T follicular helper cell (primary cell): ENCODE data around the gene TNIP3.
"Not testable (repeated sequence)": the region's sequence is repeated elsewhere in the genome, so short reads cannot be mapped to it uniquely, and the experiment has no call there.

ENCODE experiments used
- DNase-seq: peaks from one replicate; pipeline ENCODE4 v3.0.0-alpha.2; 2020; ENCODE audit warnings: low read depth

The TNIP3 gene

GRCh38 chr4:121177246-121178137 is 13.4 kb upstream of the TNIP3 start:
- no peak for DNase-seq

DNA sequence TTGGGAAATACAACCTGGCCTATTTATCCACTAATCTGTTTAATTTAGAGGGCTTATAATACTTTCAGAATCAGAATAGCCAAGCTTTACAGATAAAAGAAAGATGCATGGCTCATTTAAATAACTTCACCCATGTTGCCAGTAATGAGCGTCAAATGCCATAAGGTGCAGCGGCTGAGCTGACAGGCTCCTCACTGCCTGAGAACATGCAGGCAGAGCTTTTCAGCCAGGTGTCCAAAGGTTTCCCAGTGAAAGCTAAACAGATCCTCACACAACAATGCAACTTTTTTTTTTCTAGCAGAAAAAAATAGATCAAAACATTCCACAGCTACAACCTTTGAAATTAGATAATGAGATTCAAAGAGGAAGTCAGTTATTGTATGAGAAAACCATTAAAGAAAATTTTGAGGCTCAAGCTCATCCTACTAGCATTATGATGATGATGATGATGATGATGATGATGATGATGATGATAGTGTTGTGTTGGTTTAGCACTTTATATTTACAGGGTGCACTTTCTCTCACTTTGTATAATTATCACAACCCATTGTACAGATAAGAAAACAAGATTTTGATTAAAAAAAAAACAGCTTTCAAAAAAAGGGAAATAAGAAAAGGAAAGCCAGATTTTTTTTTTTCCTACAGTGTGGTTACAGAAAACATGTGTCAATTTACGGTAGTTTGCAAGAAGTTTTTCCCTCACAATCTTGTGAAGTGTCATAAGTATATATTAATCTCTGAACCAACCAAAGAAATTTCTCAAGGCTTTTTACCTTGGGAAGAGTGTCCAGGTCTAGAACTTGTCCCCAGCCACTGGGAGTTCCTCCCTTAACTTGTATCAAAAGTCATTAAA is 12.2 kb upstream of the TNIP3 start:
- DNase-seq, result no peak

DNA sequence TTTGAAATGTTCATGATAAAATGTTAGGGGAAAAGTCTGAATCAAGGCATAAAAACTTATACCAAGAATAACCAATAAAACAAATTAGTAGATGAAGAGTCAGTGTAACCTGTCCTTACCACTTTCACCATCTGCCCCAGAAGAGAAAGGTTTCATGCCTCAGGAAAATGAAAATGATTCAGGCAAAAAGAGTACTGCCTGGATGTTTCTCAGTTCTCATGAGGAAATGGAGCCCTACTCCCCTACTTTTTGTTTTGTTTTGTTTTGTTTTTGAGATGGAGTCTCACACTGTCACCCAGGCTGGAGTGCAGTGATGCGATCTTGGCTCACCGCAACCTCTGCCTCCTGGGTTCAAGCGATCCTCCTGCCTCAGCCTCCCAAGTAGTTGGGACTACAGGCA is 7.4 kb upstream of the TNIP3 start:
- DNase-seq, result not testable (repeated sequence)

- DNase-seq, result no peak
Measured at GRCh38 chr4:121168446-121169281, 4.5 kb upstream of the TNIP3 start.

- no peak for DNase-seq
Measured at GRCh38 chr4:121166976-121167375, 2.9 kb upstream of the TNIP3 start.

- DNase-seq, result no peak
Measured at GRCh38 chr4:121165206-121165605, 1.1 kb upstream of the TNIP3 start.

- DNase-seq, result no peak
Measured at GRCh38 chr4:121156822-121157769, 7.0 kb downstream of the TNIP3 start.

GRCh38 chr4:121155893-121156292 is 8.2 kb downstream of the TNIP3 start:
- no peak for DNase-seq

- DNase-seq, result no peak
Measured at GRCh38 chr4:121154103-121154515, 10.0 kb downstream of the TNIP3 start.

DNA sequence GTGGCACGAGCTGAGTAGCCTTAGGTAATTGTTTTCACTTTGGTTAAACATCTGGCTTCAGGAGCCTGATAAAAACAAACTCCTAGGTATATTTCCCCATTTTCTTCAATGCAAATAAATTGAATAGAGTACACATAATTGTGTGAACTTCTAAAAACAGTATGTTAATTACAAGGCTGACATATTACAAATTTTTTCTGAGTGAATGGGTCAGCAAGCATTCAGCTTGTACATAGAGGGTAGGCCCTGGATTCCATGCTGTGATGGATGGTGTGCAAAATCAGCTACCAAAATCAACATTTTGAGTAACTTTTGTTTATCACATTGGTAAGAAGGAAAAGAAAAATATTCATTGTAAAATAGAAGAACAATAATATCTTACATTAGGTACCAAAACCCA is 12.2 kb downstream of the TNIP3 start:
- DNase-seq, result no peak

GRCh38 chr4:121150486-121150885 is 13.6 kb downstream of the TNIP3 start:
- no peak for DNase-seq

- DNase-seq, result no peak
Measured at GRCh38 chr4:121150003-121150402, 14.1 kb downstream of the TNIP3 start.

DNA sequence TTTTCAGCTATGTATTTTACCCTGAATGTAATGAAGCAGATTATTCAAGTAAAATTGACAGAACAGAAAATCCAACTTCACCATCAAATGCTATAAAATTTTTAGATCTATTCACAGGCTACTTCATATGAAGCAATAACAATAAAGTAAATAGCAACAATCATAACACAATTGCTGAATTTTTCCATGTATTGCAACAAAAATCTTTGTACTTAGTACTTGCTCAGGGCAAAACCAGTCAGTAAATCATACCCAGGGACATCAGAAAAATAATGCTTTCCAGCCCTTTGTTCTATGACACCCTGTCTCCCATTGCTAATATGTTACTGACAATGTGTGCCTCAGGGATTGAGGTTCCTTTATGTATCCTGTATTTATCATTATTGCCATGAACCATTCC is 15.5 kb downstream of the TNIP3 start:
- DNase-seq, result no peak

DNA sequence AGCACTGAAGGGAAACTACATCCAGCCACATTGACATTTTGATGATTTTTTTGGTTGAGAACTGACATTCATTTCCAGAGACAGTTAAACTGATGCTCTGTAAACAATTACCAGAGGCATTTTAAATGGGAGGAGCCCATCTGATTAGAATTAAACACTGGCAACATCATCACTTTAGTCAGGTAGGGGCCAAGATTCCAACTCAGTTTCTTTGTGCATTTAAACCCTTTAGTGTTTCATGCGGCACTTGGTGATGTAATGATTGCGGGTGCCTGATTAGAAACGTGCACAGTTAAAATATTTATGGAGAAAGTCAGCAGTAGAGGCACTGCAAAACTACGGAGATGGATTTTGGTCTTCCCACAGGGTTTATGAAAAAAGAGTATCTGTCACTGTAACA is 16.1 kb downstream of the TNIP3 start:
- DNase-seq, result no peak

DNA sequence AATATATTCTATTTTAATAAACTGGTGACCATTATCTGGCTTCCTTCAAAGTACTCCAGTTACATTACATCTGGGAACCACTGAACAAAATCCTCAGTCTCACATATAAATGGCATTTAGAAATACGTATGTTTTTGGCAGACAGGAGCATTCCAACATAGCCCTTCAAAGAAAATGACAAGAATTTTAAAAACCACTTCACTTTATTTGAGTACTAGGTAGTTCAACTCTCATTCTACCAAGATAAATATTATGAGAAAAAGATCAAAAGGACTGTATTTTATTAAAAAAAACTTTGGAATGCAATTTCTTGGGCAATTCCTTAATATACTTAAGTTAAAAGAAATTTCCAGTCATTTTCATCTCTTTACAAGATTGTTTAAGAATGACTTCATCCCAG is 17.6 kb downstream of the TNIP3 start:
- DNase-seq, result no peak

DNA sequence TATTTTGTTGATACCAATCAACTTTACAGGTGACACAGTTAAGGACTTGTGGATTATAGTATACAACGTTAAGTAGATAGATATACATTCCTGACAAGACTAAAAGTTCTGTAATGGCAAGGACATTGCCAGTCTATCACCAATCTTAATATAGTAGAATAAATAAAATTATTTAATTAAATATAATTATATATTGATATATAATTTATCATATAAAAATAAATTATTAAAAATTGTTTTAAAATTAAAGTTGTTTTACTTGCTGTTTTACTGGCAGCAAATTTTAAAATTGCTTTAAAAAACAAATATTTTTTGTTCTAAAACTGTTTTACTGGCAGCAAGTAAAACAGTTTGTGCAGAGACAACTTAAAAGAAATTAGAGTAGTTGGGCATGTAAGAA is 18.7 kb downstream of the TNIP3 start:
- DNase-seq, result no peak

- no peak for DNase-seq
Measured at GRCh38 chr4:121144021-121144420, 20.1 kb downstream of the TNIP3 start.

DNA sequence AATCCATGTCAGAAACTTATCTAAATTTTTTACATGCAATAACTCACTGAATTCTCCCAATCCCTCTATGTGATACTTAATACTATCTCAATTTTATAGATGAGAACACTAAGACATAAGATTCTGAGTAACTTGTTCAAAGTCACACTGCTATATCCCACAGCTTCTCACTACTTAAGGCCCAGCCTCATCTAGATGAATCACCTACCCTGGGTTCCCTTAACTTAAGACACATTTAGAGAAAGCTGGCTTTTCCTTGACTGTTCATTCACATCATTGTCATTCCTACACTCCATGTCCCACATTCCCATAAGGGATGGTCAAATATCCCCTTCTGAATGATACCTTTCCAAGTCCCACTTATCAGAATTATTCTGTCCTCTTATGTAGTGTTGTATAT is 21.0 kb downstream of the TNIP3 start:
- no peak for DNase-seq

GRCh38 chr4:121140716-121141460 is 23.2 kb downstream of the TNIP3 start:
- DNase-seq, result no peak

DNA sequence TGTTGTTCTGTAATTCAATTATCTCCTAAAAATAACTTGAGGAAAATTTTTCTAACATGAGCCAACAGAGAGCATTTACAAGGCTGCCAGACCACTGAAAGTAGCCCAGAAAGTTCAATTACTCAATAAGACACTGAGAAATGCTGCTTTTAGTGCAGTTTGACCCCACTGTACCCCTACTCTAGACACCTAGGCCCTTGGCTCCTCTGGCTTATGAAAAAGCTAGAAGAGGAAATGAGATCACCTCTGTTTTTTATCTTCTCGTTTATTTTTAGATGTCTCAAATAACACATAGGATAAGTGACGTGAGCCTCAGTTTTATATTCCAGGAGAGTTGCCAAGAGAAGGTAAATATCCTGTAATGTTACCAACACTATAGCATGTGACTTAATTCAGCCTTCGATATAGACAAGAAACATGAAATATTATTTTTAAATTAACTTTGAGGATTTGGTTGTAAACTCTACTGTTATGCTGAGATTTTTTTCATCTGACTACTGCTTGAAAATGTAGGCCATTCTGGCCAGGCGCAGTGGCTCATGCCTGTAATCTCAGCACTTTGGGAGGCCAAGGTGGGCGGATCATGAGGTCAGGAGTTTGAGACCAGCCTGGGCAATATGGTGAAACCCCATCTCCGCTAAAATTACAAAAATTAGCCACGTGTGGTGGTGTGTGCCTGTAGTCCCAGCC is 24.4 kb downstream of the TNIP3 start:
- no peak for DNase-seq
